GM18867 (cell line): ENCODE measurements around the gene EIF5B.
"Not testable (repeated sequence)": the region's sequence is repeated elsewhere in the genome, so short reads cannot be mapped to it uniquely, and the experiment has no call there.

Experiments
- ATAC-seq: cut with Tn5 transposase; IDR thresholded peaks from one replicate; pipeline ENCODE4 v1.9.1; 2021; ENCODE audit warnings: mild to moderate bottlenecking, moderate library complexity; ENCODE audit not compliant: unreplicated experiment

EIF5B gene

DNA sequence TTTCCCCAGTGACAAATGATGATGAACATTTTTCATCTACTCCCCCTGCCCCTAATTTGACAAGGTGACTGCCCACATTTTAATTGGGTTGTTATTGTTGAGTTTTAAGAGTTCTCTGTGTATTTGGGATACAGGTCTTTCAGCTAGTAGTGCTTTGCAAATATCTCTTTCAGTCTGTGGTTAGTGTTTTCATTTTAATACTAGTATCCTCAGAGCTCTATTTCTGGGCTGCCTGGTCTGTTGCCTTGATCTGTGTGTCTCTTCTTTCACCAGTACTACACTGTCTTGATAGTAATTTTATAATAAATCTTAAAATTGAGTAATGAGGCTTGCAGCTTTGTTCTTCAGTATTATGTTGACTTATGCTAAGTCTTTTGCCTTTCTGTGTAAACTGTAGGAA lies 19.7 kb downstream of the EIF5B start:
- ATAC-seq: peak; percentile 62

DNA sequence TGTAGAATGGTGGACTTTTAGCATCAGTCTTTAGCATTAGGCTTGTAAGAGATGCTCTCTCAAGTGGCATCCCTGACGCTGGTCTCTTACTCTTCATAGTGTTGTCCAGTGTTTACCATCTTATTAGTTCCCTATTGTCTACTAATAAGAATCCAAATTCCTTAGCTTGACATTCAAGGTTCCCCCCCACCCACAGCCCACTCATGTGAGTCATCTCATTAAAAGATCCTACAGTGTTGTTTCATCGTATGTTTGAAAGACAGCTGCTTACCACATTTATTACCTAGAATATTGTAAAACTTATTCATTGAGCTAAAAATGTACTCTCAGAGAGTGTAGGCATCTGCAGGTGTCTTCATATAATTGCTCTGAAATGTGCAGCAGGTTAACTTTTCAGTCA lies 28.5 kb downstream of the EIF5B start:
- no peak for ATAC-seq

DNA sequence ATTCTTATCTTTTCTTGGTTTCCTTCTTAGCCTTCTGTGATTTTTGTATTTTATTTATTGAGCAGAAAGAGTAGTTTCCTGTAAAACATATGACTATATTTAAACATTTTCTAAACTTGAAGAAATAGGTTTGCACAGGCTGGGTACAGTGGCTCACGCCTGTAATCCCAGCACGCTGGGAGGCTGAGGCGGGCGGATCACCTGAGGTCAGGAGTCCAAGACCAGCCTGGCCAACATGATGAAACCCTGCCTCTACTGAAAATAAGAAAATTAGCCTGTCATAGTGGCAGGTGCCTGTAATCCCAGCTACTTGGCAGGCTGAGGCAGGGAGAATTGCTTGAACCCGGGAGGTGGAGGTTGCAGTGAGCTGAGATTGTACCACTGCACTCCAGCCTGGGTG lies 31.7 kb downstream of the EIF5B start:
- not testable (repeated sequence) for ATAC-seq

DNA sequence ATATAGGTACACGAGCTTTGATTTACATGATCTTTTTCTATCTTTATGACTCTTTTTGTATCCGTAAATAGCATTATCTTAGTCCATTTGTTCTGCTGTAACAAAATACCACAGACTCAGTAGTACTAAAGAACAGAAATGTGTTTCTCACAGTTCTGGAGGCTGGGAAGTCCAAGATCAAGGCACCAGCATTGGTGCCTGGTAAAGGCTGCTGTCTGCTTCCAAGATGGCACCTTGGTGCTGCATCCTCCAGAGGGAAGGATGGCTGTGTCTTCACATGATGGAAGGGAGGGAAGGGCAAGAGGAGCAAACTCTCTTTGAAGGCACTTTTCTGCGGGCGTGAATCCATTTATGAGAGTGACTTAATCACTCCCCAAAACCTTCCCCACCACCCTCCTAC lies 36.0 kb downstream of the EIF5B start:
- ATAC-seq: no peak

DNA sequence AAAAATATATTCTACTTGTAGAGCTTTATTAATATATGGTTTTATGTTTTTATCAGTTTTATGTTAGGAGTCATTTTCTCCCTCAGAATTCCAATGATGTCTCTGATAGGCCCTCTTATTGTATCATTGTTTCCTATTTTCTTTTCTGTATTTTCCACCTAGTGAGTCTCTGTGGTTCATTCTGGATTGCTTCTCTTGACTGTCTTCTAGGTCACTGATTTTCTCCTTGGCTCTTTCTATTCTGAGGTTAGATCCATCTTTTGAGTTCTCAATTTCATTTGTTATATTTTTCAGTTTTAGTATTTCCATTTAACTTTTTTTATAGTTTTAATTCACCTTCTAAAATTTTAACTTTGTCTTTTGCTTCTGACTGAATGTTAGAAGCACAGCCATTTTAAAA lies 37.6 kb downstream of the EIF5B start:
- no peak for ATAC-seq

DNA sequence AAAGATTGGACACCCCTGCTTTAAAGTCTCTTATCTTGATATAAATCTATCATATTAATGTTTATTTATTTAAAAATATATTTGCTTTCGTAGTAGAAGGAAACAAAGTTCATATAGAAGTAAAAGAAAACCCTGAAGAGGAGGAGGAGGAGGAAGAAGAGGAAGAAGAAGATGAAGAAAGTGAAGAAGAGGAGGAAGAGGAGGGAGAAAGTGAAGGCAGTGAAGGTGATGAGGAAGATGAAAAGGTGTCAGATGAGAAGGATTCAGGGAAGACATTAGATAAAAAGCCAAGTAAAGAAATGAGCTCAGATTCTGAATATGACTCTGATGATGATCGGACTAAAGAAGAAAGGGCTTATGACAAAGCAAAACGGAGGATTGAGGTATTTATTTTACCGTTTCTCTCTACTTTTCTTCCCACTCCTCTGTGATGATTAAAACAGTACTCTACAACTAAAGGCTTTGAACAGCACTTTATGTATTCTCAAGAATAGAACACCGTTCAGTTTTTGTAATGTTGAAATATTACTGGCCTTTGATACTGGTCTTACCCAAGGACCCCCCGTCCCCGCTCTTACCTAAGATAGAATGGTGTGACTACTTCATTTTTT lies 39.2 kb downstream of the EIF5B start:
- ATAC-seq: no peak

DNA sequence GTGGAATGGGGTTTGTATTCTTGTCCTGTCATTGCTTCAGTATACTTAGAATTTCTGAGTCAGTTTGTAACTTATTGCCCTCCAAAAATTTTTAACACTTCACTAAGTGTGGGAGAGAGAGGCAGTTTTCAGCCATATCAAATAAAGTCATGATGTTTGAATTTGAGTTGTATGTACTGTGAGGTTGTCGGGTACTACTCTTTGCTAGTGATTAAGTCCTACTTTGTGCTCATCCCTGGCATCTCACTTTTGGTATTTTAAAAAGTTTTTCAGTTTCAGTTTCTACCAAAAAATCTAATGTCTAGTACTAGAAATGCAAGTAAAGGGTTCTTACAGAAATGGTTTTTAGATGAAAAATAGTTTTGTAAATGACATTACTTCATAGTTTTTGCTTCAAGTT lies 40.7 kb downstream of the EIF5B start:
- no peak for ATAC-seq

DNA sequence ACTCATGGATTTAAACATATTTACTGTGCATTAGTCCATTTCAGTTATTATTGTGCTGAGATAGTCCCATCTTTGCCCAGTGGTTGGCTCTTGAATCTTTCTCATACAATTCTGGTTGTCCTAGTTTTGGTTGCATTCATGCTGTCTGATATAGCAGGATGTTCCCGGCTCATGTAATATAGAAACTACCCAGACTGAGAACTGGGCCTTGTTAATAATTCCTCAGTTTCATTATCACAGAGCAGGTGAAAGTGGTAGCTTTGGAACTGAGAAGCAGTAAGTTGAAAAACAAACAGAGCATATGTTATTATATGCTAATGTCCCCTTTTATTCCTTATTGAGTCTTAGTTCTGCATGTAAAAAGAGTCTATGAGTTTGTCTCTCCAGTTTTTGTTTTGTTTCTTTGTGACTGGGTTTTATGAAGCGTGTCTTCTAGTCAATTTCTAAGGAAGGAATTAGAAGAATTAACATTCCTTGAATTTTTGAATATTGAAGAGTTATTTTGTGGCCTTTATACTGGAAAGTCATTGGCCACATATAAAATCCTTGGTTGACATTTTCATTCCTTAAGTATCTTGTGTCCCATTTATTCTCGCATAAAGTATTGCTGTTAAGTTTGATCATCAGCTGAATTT lies 43.3 kb downstream of the EIF5B start:
- peak; percentile 45 for ATAC-seq

DNA sequence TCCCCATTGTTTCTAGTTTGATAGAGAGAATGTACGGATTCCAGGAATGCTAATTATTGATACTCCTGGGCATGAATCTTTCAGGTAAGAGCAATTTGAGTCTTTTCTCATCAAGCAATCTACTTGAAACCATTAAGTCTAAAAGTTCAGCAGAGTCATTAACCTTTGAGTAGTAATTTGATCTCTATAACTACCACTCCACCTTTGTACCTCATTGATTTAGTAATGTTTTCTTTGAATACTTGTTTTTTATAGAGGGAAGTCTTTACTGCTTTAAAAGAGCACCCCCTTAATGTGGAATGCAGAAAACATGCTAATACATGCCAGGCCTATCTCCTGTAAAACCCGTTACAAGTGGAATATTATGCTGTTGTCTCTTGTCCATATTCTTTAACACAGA lies 45.0 kb downstream of the EIF5B start:
- no peak for ATAC-seq

DNA sequence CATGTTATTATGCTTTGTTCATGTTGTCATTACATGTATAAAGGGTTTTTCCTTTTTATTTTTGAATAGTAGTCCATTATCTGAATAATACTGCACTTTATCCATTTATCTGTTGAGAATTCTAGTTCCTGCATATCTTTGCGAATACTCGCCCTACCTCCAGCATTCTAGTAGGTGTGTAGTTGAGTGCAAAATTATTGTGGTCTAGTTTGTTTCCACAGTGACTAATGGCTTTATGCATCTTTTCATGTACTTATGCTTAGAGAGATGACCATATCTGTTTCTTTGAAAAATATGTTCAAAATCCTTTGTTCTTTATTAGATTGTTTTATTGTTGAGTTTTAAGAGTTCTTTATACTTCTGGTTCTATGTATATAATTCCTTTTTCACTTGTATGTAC lies 48.8 kb downstream of the EIF5B start:
- no peak for ATAC-seq

DNA sequence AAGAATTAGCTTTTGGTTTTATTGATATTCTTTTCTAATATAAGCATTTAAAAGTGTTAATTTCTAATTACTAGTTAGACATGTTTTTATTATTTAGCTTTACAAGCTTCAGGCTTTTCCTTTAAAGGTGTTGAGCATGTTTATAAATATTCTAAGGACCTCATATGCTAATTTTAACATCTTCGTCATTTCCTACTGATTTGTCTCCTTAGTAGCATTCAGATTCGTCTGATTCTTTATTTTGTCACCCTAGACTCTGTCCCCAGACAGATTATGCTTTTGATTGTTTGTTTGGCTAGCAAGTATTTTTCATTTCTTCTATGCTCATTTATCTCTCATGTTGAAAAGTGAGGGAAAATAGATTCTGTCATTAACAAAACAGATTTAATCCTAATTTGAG lies 51.7 kb downstream of the EIF5B start:
- ATAC-seq: no peak

DNA sequence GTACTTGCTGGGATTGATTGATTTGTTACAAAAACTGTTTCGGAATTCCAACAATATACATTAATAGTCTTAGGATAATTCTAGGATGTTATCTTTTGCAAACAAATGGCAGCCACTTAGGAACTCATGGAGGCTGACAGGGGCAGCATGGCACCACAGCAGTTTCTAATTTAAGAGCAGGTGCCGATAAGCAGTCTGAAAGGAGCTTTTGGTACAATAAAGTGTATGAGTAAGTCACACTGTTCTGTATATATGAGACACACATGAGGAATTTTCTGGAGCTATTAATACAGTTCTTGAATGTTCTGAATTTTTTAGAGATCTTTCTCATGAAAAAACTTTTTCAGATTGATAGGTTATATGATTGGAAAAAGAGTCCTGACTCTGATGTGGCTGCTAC lies 52.2 kb downstream of the EIF5B start:
- ATAC-seq: no peak

DNA sequence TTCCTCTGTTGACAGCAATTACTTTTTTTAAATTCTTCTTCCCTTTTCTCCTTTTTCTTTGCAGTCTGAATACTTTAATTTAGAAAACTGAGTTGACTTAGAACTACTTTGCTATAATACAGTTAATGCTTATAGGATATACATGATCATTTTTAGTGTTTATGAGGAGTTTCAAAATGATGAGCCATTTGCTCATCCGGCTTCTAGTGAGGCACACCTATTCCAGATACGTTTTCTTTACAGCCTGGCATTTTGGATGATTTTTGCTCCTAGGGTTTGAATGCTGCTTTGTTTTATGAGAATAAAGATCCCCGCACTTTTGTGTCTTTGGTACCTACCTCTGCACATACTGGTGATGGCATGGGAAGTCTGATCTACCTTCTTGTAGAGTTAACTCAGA lies 52.8 kb downstream of the EIF5B start:
- ATAC-seq: no peak

DNA sequence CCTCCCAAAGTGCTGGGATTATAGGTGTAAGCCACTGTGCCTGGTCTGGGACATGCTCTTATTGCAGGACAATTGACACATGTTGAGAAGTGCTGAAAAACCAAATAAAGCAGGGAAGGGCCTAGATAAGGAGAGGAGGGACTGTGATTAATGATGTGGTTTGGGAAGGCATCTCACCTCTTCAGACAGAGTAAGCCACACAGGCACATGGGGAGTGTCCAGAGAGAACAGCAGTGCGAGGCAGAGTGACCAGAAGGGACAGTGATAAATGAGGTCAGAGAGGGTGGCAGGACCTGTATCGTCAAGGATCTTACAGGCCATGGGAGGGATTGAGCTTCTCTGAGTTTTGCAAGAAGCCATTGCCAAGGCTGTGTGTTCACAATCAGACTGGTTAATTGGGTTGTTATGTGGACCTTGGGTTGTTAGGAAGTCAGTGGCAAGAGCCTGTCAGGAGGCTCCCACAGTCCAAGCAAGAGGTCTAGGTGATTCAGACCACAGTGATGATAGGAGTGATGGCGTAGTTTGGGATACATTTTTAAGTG lies 58.5 kb downstream of the EIF5B start:
- ATAC-seq: no peak

DNA sequence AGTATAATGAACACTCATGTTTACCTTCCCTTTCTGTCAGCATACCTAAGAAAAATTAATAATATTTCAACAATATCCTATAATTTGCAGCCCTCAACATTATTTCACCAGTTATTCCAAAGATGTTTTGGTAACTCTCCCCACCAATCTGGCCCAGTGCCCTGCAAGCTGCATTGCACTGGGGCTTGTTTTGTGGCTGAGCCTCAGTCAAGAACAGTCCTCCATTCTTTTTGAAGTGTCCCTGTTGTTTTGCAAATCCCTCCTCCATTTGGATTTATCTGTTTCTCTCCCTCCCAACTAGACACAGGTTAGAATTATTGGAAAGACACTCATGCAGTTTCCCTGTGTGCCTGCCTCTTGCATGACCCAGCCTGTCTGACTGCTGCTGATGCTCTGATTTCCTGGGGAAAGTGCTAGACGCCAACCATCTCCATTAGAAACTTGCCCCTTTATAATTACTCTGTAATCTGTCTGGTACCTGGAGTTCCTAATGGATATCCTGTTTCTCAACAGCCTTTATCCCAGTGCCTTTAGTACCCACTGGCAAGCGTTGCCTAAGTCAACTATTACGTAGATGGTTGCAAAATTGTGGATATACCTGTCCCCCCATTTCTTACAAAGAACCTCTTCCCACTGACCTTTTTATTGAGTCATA lies 60.2 kb downstream of the EIF5B start:
- no peak for ATAC-seq

DNA sequence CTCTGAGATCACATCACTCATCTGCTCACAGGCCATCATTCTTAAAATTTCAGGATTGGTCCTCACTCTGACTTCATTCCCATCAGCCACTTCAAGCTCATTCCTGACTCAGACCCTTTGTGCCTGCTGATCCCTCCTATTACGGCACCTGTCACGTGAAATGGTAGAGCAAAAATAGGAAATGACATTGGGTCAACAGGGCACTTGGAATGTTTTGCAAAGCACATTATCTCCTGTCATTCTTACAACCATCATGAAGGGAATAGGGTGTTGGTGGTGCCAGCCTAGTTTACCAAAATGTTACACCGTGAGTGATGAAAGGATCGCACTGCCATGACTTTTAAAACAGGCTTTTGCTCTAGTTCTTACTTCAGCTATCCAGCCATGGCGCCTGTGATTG lies 61.1 kb downstream of the EIF5B start:
- no peak for ATAC-seq

DNA sequence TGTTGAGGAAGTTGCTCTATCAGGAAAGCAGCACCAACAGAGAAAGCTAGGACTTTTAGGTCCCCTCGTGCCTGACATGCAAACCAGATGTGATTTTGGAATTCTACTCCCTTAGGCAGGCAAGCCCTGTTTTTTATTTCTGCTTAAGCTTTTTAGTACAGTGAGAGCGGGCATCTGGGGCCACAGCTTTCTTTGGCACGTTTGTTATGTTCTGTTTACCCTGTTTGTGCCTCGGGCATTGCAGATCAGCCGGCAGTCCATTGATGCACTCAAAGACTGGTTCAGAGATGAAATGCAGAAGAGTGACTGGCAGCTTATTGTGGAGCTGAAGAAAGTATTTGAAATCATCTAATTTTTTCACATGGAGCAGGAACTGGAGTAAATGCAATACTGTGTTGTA lies 61.9 kb downstream of the EIF5B start:
- ATAC-seq: no peak

DNA sequence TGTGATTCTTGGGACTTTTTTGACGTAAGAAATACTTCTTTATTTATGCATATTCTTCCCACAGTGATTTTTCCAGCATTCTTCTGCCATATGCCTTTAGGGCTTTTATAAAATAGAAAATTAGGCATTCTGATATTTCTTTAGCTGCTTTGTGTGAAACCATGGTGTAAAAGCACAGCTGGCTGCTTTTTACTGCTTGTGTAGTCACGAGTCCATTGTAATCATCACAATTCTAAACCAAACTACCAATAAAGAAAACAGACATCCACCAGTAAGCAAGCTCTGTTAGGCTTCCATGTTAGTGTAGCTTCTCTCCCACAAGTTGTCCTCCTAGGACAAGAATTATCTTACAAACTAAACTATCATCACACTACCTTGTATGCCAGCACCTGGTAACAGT lies 62.6 kb downstream of the EIF5B start:
- ATAC-seq: no peak

DNA sequence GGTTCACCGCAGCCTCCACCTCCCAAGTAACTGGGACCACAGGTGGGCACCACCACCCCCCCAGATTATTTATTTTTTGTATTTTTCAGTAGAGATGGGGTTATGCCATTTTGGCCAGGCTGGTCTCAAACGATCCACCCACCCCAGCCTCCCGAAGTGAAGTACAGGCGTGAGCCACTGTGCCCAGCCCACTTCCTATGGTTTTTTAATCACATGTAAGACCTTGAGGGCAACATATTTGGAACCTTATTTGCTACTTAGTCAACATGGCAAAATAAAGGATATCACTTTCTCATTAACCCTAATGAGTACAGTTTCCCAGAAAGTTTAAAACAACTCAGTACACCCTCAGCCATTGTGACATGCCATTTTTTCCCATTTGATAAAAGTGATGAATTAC lies 64.7 kb downstream of the EIF5B start:
- ATAC-seq: no peak

DNA sequence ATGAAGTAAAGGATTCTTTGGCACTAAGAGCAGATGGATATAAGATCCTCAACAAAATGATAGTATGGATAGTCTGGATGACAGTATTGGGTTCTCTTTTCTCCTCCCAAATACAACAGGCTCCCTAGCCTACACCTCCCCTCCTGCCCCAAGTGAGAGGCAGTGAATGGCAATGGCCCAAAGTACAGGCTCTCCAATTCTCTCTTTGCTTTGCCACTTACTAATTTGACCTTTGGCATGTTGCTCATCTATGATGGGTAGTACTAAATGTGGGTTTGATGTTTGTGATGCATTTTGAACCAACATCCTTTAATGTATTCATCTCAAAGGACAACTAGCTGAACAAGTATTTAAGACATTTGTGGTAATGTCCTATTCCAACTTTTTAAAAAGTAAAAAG lies 65.9 kb downstream of the EIF5B start:
- ATAC-seq: no peak

DNA sequence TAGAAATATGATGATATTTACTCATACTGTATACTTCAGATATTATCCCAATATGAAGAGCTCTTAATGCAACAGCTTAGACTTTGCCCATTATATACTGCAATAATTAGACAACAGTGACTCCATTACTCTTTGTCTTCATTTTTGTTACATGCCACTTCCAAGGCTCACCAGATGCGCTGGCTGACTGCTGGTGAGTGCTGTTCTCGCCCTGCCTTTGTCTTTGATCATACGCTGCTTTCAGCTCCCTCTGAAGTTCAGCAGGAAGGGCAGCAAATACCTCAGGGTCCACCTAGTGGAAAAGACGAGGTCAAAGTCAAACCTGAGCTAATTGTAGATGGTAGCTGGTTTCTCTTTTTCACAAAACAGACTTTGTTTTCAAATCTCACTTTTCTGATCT lies 66.3 kb downstream of the EIF5B start:
- no peak for ATAC-seq

DNA sequence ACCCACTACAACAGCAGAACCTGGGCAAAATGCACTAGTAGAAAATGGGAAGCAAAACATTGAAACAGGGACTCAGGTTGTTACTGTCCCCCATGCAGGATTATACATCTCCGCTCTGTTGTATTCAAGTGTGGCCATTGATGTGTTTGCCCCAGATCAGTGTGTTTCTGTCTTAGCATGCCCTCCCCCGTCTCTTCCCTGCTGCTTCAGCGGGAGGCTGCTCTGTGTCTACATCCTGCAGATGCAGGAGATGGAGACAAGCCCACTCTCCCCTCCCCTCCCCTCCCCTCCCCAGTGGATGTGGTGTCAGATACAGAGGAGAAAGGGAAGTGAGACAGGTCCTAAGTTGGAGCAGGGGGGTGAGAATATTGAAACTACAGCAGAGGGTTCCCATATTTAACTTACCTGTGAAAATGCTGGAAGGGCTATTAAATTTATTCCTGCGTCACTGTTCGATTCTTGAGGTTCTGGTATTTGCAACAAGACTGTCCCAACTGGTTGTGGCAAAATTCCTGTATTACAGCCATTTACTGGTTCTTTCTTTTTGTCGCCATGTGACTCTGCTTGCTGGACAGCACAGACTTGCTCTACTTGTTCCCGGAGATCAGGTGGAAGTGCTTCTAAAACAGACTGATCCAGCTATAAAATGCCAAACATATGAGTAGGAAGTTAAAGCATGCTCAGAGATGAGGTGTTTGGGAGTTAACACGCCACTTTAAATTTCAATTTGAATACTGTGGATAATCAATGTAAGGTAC lies 67.0 kb downstream of the EIF5B start:
- ATAC-seq: no peak
